ENCODE measurements around the gene GRK7. TPM values are rescaled to one million over a fixed set of nuclear protein-coding genes. Genes with fewer than 3 reads are reported as not detected.

The GRK7 gene
- total and polyA plus RNA-seq, 9 of the 15 experiments (the other 6 are each of a cell fraction or from before 2014, with no cell fraction given): 0.01 to 0.08 (median 0.04) TPM; not detected in 3

- H3K79me2 ChIP-seq (ENCODE audit: control insufficient read depth, insufficient read depth, low read length): peaks cover 43% of the 10 kb centered on the region
- in situ Hi-C loops (cut with MboI) (no loop called here), intact Hi-C loops (cut with micrococcal nuclease) (loop anchor here (1.0 to 5.0 kb wide), 6 partner anchors 93 to 277 kb away; no protein-coding TSS in a partner anchor)
- peaks cover 10 to 39% of the 10 kb centered on the region in 2 experiments for H3K4me1 ChIP-seq (replicated peaks in 1 of 2; ENCODE audit: control insufficient read depth in 2 of 2, insufficient read depth in 2 of 2, low read length in 2 of 2)
- H4K20me1 ChIP-seq (replicated peaks; ENCODE audit: control insufficient read depth, insufficient read depth, low read length): no peaks in the 10 kb centered on the region
- H2AFZ ChIP-seq (ENCODE audit: low read depth, low read length): peak overlapping the region; percentile 99
- no TSS peak for BruUV-seq (replicated peaks)
- H3K4me3 ChIP-seq: no peak overlapping the region; the same call in 1 of the 2 replicates
- no peak for ATAC-seq
- no peak for DNase-seq (ENCODE audit: extremely low read depth in 1 of 4, low spot score in 3 of 4)
- ChIA-PET CTCF (ENCODE audit: low intra/inter-chr PET ratio) (interaction anchor here (2.5 kb wide), 1 partner anchor 138 kb away, joined by 16 read pairs; no protein-coding TSS in a partner anchor), POLR2A (interaction anchor here (0.6 to 1.6 kb wide), 5 partner anchors 9 to 180 kb away, joined by 3 to 6 read pairs (median 3); partner anchors contain the start of gene ATP1B3)
- H3K36me3 ChIP-seq (ENCODE audit: control insufficient read depth, insufficient read depth, low read length): peaks cover 12% of the 10 kb centered on the region; the same call in 2 of the 3 replicates
- peak overlapping the region; percentile 97 for H3K4me2 ChIP-seq (ENCODE audit: insufficient read depth, low read length)
- peak overlapping the region; percentile 49 to 99; a peak in 2 of 4 replicates for H3K9ac ChIP-seq (ENCODE audit: insufficient read depth in 1 of 2, low read depth in 2 of 2, low read length in 2 of 2)
- peak overlapping the region; percentile 57 for H3K27ac ChIP-seq (ENCODE audit: extremely low read depth, low read depth, low read length)
- no peak for FAIRE-seq
- no peaks in the 10 kb centered on the region for H3K9me3 ChIP-seq (replicated peaks; ENCODE audit: control insufficient read depth, insufficient read depth, low read depth, low read length)
- H3K9me1 ChIP-seq (ENCODE audit: control insufficient read depth, insufficient read depth, low read length): no peaks in the 10 kb centered on the region
- no peaks in the 10 kb centered on the region for H3K27me3 ChIP-seq (ENCODE audit: control insufficient read depth in 2 of 2, insufficient read depth in 2 of 2, low read length in 2 of 2)
- WGBS (ENCODE audit: insufficient coverage, low coverage, missing lambda C conversion rate): 0% methylated on average over 3 of the region's 3 CpGs
- TF ChIP-seq ETS2 (tag; IDR thresholded peaks at IDR 0.05; ENCODE audit: borderline replicate concordance, poor library complexity, severe bottlenecking): no peak
- no peak for TF ChIP-seq CHD7 (IDR thresholded peaks at IDR 0.05; ENCODE audit: low read depth, low read length)
- TF ChIP-seq ATF2 (CRISPR knock-in tag; IDR thresholded peaks at IDR 0.05): no peak
- TF ChIP-seq KDM4B (IDR thresholded peaks at IDR 0.05; ENCODE audit: borderline replicate concordance in 2 of 2, low read depth in 1 of 2): no peak
- TF ChIP-seq ZKSCAN1 (IDR thresholded peaks at IDR 0.05; ENCODE audit: low read depth, low read length): no peak
- peak; percentile 60 for TF ChIP-seq POLR2H (tag; IDR thresholded peaks at IDR 0.05; ENCODE audit: low read depth)
These were observed 25.6 kb upstream of the GRK7 start for GRCh38 chr3:141737678-141738021.

Measured in K562 (cell line).